WTC11 (cell line): Measurements from ENCODE around the gene GID8. TPM values are rescaled to one million over a fixed set of nuclear protein-coding genes. Genes with fewer than 3 reads are reported as not detected.

ENCODE experiments used
- ATAC-seq: fragments of 200-7000 bp; cut with Tn5 transposase; 2 replicates; pipeline ENCODE4 v1.10.0; 2021; ENCODE audit warnings: mild to moderate bottlenecking, moderate library complexity
- CTCF ChIA-PET: fragments of 300-600 bp; sonication (Branson Sonifier 250); formaldehyde crosslinking; loops from one replicate; lab custom pipeline; 2021; ENCODE audit warnings: antibody characterized with exemption; lab: Charles Lee
- POLR2A ChIA-PET: fragments of 350-600 bp; sonication (Branson Sonifier 250); formaldehyde crosslinking; loops from one replicate; lab custom pipeline; 2021; ENCODE audit warnings: antibody characterized with exemption; lab: Charles Lee
- DNase-seq: peaks from one replicate; pipeline ENCODE4 v3.0.0; 2021; ENCODE audit warnings: low spot score
- H3K27ac Mint-ChIP-seq: 2 replicates; pipeline ENCODE4 v1.8.0; 2021; ENCODE audit warnings: mixed read lengths
- H3K27me3 Mint-ChIP-seq: 2 replicates; pipeline ENCODE4 v1.8.0; 2021; ENCODE audit warnings: low read depth, mild to moderate bottlenecking, moderate library complexity, mixed read lengths
- H3K36me3 Mint-ChIP-seq: 2 replicates; pipeline ENCODE4 v1.8.0; 2021; ENCODE audit warnings: mixed read lengths
- H3K4me1 Mint-ChIP-seq: 2 replicates; pipeline ENCODE4 v1.8.0; 2022; ENCODE audit warnings: mixed read lengths
- H3K4me3 Mint-ChIP-seq: 2 replicates; pipeline ENCODE4 v1.8.0; 2021; ENCODE audit warnings: mild to moderate bottlenecking, moderate library complexity, mixed read lengths
- H3K9me3 Mint-ChIP-seq: 2 replicates; pipeline ENCODE4 v1.8.0; 2021; ENCODE audit warnings: mixed read lengths
- AFF4 ChIP-seq: sonication (generic); formaldehyde crosslinking; IDR thresholded peaks from 2 replicates; pipeline ENCODE4 v1.8.1; 2023; ENCODE audit warnings: mild to moderate bottlenecking, missing genetic modification reagents, borderline replicate concordance
- ATF6 ChIP-seq: sonication (generic); formaldehyde crosslinking; IDR thresholded peaks from 2 replicates; pipeline ENCODE4 v1.8.1; 2023; ENCODE audit warnings: mild to moderate bottlenecking, missing genetic modification reagents
- E2F1 ChIP-seq: sonication (generic); formaldehyde crosslinking; IDR thresholded peaks from 2 replicates; pipeline ENCODE4 v1.8.0; 2022; ENCODE audit warnings: mild to moderate bottlenecking, missing genetic modification reagents
- ELF4 ChIP-seq: sonication (generic); formaldehyde crosslinking; IDR thresholded peaks from 2 replicates; pipeline ENCODE4 v1.8.1; 2022; ENCODE audit warnings: low read depth, mild to moderate bottlenecking, moderate library complexity, missing genetic modification reagents
- FOXJ3 ChIP-seq: sonication (generic); formaldehyde crosslinking; IDR thresholded peaks from 2 replicates; pipeline ENCODE4 v1.9.0; 2021; ENCODE audit warnings: missing genetic modification reagents, mild to moderate bottlenecking, borderline replicate concordance
- FOXK1 ChIP-seq: sonication (generic); formaldehyde crosslinking; IDR thresholded peaks from 2 replicates; pipeline ENCODE4 v1.8.0; 2022; ENCODE audit warnings: mild to moderate bottlenecking, moderate library complexity, missing genetic modification reagents
- GRHL2 ChIP-seq: fragments of 250-450 bp; sonication (Bioruptor Pico); IDR thresholded peaks from 2 replicates; pipeline ENCODE4 v1.8.0; 2022; ENCODE audit warnings: mild to moderate bottlenecking, moderate library complexity; ENCODE audit not compliant: insufficient replicate concordance, severe bottlenecking
- GTF2I ChIP-seq: fragments of 250-450 bp; sonication (Bioruptor Pico); conservative IDR thresholded peaks from 2 replicates; pipeline ENCODE4 v1.4.0; 2021; ENCODE audit warnings: mild to moderate bottlenecking
- IRF2 ChIP-seq: sonication (generic); formaldehyde crosslinking; IDR thresholded peaks from 2 replicates; pipeline ENCODE4 v1.8.0; 2022; ENCODE audit warnings: low read depth, missing genetic modification reagents, borderline replicate concordance
- KAT7 ChIP-seq: sonication (generic); formaldehyde crosslinking; IDR thresholded peaks from 2 replicates; pipeline ENCODE4 v1.8.1; 2023; ENCODE audit warnings: missing genetic modification reagents, mild to moderate bottlenecking, borderline replicate concordance
- MLX ChIP-seq: sonication (generic); formaldehyde crosslinking; IDR thresholded peaks from 2 replicates; pipeline ENCODE4 v1.8.1; 2023; ENCODE audit warnings: mild to moderate bottlenecking, missing genetic modification reagents, moderate library complexity
- NFATC4 ChIP-seq: fragments of 250-450 bp; sonication (Bioruptor Pico); IDR thresholded peaks from 2 replicates; pipeline ENCODE4 v1.9.0; 2021; ENCODE audit warnings: mild to moderate bottlenecking
- NR3C1 ChIP-seq: sonication (generic); formaldehyde crosslinking; conservative IDR thresholded peaks from 2 replicates; pipeline ENCODE4 v1.8.1; 2023; ENCODE audit warnings: low read depth, mild to moderate bottlenecking, missing genetic modification reagents
- PREB ChIP-seq: sonication (generic); formaldehyde crosslinking; IDR thresholded peaks from 2 replicates; pipeline ENCODE4 v1.8.1; 2022; ENCODE audit warnings: mild to moderate bottlenecking, missing genetic modification reagents, moderate library complexity, borderline replicate concordance
- TEAD1 ChIP-seq: sonication (generic); formaldehyde crosslinking; IDR thresholded peaks from 2 replicates; pipeline ENCODE4 v1.8.0; 2022; ENCODE audit warnings: mild to moderate bottlenecking, missing genetic modification reagents
- USF2 ChIP-seq: sonication (generic); formaldehyde crosslinking; IDR thresholded peaks from 2 replicates; pipeline ENCODE4 v1.8.1; 2023; ENCODE audit warnings: mild to moderate bottlenecking, missing genetic modification reagents, moderate library complexity
- ZNF121 ChIP-seq: sonication (generic); formaldehyde crosslinking; IDR thresholded peaks from 2 replicates; pipeline ENCODE4 v1.8.0; 2023; ENCODE audit warnings: missing genetic modification reagents
- ZNF425 ChIP-seq: fragments of 250-450 bp; sonication (Bioruptor Pico); conservative IDR thresholded peaks from 2 replicates; pipeline ENCODE4 v1.9.0; 2021; ENCODE audit warnings: mild to moderate bottlenecking
- ZNF532 ChIP-seq: fragments of 250-450 bp; sonication (Bioruptor Pico); IDR thresholded peaks from 2 replicates; pipeline ENCODE4 v1.9.0; 2021; ENCODE audit warnings: mild to moderate bottlenecking, borderline replicate concordance
- total RNA-seq: library from RNA; stranded (reverse); gene quantifications from 3 replicates; pipeline ENCODE4 v1.2.3, GENCODE V29; 2021

Gene GID8
- total RNA-seq, 1 experiment from 2014 or later: 70.2 TPM

GRCh38 chr20:62918147-62918546, 19.8 kb upstream of the GID8 start (continued):
- TF ChIP-seq E2F1: no peak
- no peak for TF ChIP-seq FOXJ3 (CRISPR knock-in tag)
- no peak for TF ChIP-seq ZNF532
- no peak for TF ChIP-seq IRF2 (CRISPR knock-in tag)
- no peak for TF ChIP-seq TEAD1
- no peak for TF ChIP-seq KAT7 (CRISPR knock-in tag)
- TF ChIP-seq GTF2I (CRISPR knock-in tag): no peak
- TF ChIP-seq ELF4 (CRISPR knock-in tag): no peak
- no peak for TF ChIP-seq ZNF425 (CRISPR knock-in tag)
- no peak for TF ChIP-seq PREB (CRISPR knock-in tag)
- no peak for TF ChIP-seq GRHL2 (CRISPR knock-in tag)

- Mint-ChIP-seq H3K27ac (peak overlapping the region; percentile 92), H3K36me3 (peaks cover 3% of the 10 kb centered on the region), H3K9me3 (no peaks in the 10 kb centered on the region), H3K27me3 (no peaks in the 10 kb centered on the region), H3K4me1 (peaks cover 83% of the 10 kb centered on the region), H3K4me3 (peak overlapping the region; percentile 18)
- POLR2A ChIA-PET: interaction anchor here (0.7 kb wide), 1 partner anchor 19 kb away, joined by 3 read pairs; the partner anchor contains the start of gene GID8
- CTCF ChIA-PET: interaction anchor here (0.6 to 2.8 kb wide), 6 partner anchors 9 to 45 kb away, joined by 3 to 7 read pairs (median 4); no protein-coding TSS in a partner anchor
- DNase-seq: peak; percentile 9
- ATAC-seq: no peak
- no peak for TF ChIP-seq USF2 (CRISPR knock-in tag)
- no peak for TF ChIP-seq FOXK1 (CRISPR knock-in tag)
- TF ChIP-seq NR3C1: no peak
- no peak for TF ChIP-seq NFATC4
- no peak for TF ChIP-seq ATF6
- no peak for TF ChIP-seq AFF4
- no peak for TF ChIP-seq MLX (CRISPR knock-in tag)
- no peak for TF ChIP-seq ZNF121 (CRISPR knock-in tag)
Measured at GRCh38 chr20:62918831-62919230, 19.1 kb upstream of the GID8 start.
